T-helper 17 cell (primary cell): ENCODE measurements around the gene NUDT3. TPM values are rescaled to one million over a fixed set of nuclear protein-coding genes. Genes with fewer than 3 reads are reported as not detected.

Source experiments
- ATAC-seq: fragments of 150-1000 bp; cut with Tn5 transposase; 2 replicates; pipeline ENCODE4 v1.10.0; 2021; ENCODE audit warnings: mild to moderate bottlenecking, moderate library complexity
- DNase-seq, 3 donors: peaks; one replicate each; pipeline versions ENCODE4 v3.0.0 to v3.0.0-alpha.2; 2020 to 2021
- H3K9me3 ChIP-seq: one replicate; pipeline ENCODE4 v1.7.0; 2013; ENCODE audit warnings: low read length, mild to moderate bottlenecking; ENCODE audit not compliant: control insufficient read depth, poor library complexity, severe bottlenecking
- H3K27ac Mint-ChIP-seq: one replicate; pipeline ENCODE4 v1.8.0; 2022; ENCODE audit warnings: mild to moderate bottlenecking, moderate library complexity, mixed read lengths
- H3K27me3 Mint-ChIP-seq: one replicate; pipeline ENCODE4 v1.8.0; 2022; ENCODE audit warnings: mixed read lengths
- H3K36me3 Mint-ChIP-seq: one replicate; pipeline ENCODE4 v1.8.0; 2022; ENCODE audit warnings: low read depth, mixed read lengths
- H3K4me1 Mint-ChIP-seq: one replicate; pipeline ENCODE4 v1.8.0; 2022; ENCODE audit warnings: mild to moderate bottlenecking, mixed read lengths
- H3K4me3 Mint-ChIP-seq: one replicate; pipeline ENCODE4 v1.8.0; 2022; ENCODE audit warnings: mild to moderate bottlenecking, moderate library complexity, mixed read lengths
- total RNA-seq, 4 donors: library from RNA in 2 of 4; stranded (reverse) in 2 of 4; gene quantifications; one replicate each; pipeline ENCODE4 v1.2.3 and lab custom pipeline; 2022 to 2026

Gene NUDT3
- total RNA-seq, 2 donors from 2014 or later = 21.1 to 23.2 TPM

GRCh38 chr6:34285448-34286164, 106.9 kb downstream of the NUDT3 start:
- H3K27me3 Mint-ChIP-seq = no peaks in the 10 kb centered on the region
- DNase-seq = no peak
- no peak overlapping the region for H3K4me3 Mint-ChIP-seq
- H3K4me1 Mint-ChIP-seq = peaks cover 4% of the 10 kb centered on the region
- H3K36me3 Mint-ChIP-seq = peaks cover 2% of the 10 kb centered on the region
- ATAC-seq = no peak
- H3K27ac Mint-ChIP-seq = no peak overlapping the region
- H3K9me3 ChIP-seq = no peaks in the 10 kb centered on the region

GRCh38 chr6:34284563-34285447, 107.7 kb downstream of the NUDT3 start:
- Mint-ChIP-seq H3K36me3 (peaks cover 2% of the 10 kb centered on the region), H3K27me3 (no peaks in the 10 kb centered on the region), H3K27ac (peak overlapping the region; percentile 78), H3K4me1 (peaks cover 4% of the 10 kb centered on the region), H3K4me3 (no peak overlapping the region)
- ATAC-seq (no peak), DNase-seq (no peak)
- no peaks in the 10 kb centered on the region for H3K9me3 ChIP-seq

GRCh38 chr6:34281702-34282334, 110.7 kb downstream of the NUDT3 start:
- peaks cover 7% of the 10 kb centered on the region for H3K36me3 Mint-ChIP-seq
- ATAC-seq (no peak), DNase-seq (no peak)
- H3K27ac Mint-ChIP-seq = no peak overlapping the region
- no peaks in the 10 kb centered on the region for H3K27me3 Mint-ChIP-seq
- no peaks in the 10 kb centered on the region for H3K9me3 ChIP-seq
- H3K4me1 Mint-ChIP-seq = peaks cover 12% of the 10 kb centered on the region
- H3K4me3 Mint-ChIP-seq = no peak overlapping the region

- no peak for DNase-seq
- Mint-ChIP-seq H3K4me3 (no peak overlapping the region), H3K27me3 (no peaks in the 10 kb centered on the region), H3K27ac (no peak overlapping the region), H3K36me3 (peaks cover 7% of the 10 kb centered on the region), H3K4me1 (peaks cover 17% of the 10 kb centered on the region)
- no peaks in the 10 kb centered on the region for H3K9me3 ChIP-seq
- ATAC-seq = no peak
Observed at GRCh38 chr6:34280216-34280615, 112.3 kb downstream of the NUDT3 start.

GRCh38 chr6:34278833-34279232, 113.6 kb downstream of the NUDT3 start:
- peak overlapping the region; percentile 75 for H3K27ac Mint-ChIP-seq
- H3K27me3 Mint-ChIP-seq = no peaks in the 10 kb centered on the region
- no peak for DNase-seq
- H3K9me3 ChIP-seq = no peaks in the 10 kb centered on the region
- ATAC-seq = no peak
- H3K36me3 Mint-ChIP-seq = peaks cover 7% of the 10 kb centered on the region
- no peak overlapping the region for H3K4me3 Mint-ChIP-seq
- peaks cover 19% of the 10 kb centered on the region for H3K4me1 Mint-ChIP-seq

- peak overlapping the region; percentile 8 for H3K27ac Mint-ChIP-seq
- H3K4me1 Mint-ChIP-seq = peaks cover 20% of the 10 kb centered on the region
- DNase-seq = no peak
- H3K36me3 Mint-ChIP-seq = peaks cover 7% of the 10 kb centered on the region
- H3K9me3 ChIP-seq = no peaks in the 10 kb centered on the region
- H3K4me3 Mint-ChIP-seq = no peak overlapping the region
- H3K27me3 Mint-ChIP-seq = no peaks in the 10 kb centered on the region
- ATAC-seq = no peak
Observed at GRCh38 chr6:34277763-34278112, 114.7 kb downstream of the NUDT3 start.

- H3K9me3 ChIP-seq = no peaks in the 10 kb centered on the region
- DNase-seq = no peak
- H3K4me1 Mint-ChIP-seq = peaks cover 20% of the 10 kb centered on the region
- peak overlapping the region; percentile 83 for H3K27ac Mint-ChIP-seq
- peaks cover 7% of the 10 kb centered on the region for H3K36me3 Mint-ChIP-seq
- no peaks in the 10 kb centered on the region for H3K27me3 Mint-ChIP-seq
- ATAC-seq = no peak
- H3K4me3 Mint-ChIP-seq = no peak overlapping the region
Observed at GRCh38 chr6:34276881-34277762, 115.3 kb downstream of the NUDT3 start.

GRCh38 chr6:34276191-34276590, 116.3 kb downstream of the NUDT3 start:
- peaks cover 5% of the 10 kb centered on the region for H3K36me3 Mint-ChIP-seq
- peaks cover 20% of the 10 kb centered on the region for H3K4me1 Mint-ChIP-seq
- DNase-seq (no peak), ATAC-seq (no peak)
- H3K27ac Mint-ChIP-seq = peak overlapping the region; percentile 83
- H3K27me3 Mint-ChIP-seq = no peaks in the 10 kb centered on the region
- no peaks in the 10 kb centered on the region for H3K9me3 ChIP-seq
- no peak overlapping the region for H3K4me3 Mint-ChIP-seq

- H3K27me3 Mint-ChIP-seq = no peaks in the 10 kb centered on the region
- H3K27ac Mint-ChIP-seq = peak overlapping the region; percentile 83
- H3K4me1 Mint-ChIP-seq = peaks cover 20% of the 10 kb centered on the region
- ATAC-seq (no peak), DNase-seq (no peak)
- peaks cover 5% of the 10 kb centered on the region for H3K36me3 Mint-ChIP-seq
- H3K4me3 Mint-ChIP-seq = no peak overlapping the region
- H3K9me3 ChIP-seq = no peaks in the 10 kb centered on the region
Observed at GRCh38 chr6:34275128-34275804, 117.2 kb downstream of the NUDT3 start.

- Mint-ChIP-seq H3K4me1 (peaks cover 15% of the 10 kb centered on the region), H3K36me3 (peaks cover under 1% of the 10 kb centered on the region), H3K27ac (no peak overlapping the region), H3K4me3 (no peak overlapping the region), H3K27me3 (no peaks in the 10 kb centered on the region)
- DNase-seq = no peak
- no peak for ATAC-seq
- H3K9me3 ChIP-seq = no peaks in the 10 kb centered on the region
Observed at GRCh38 chr6:34274129-34274528, 118.3 kb downstream of the NUDT3 start.

GRCh38 chr6:34273242-34273805, 119.1 kb downstream of the NUDT3 start:
- ATAC-seq = no peak

More at GRCh38 chr6:34273242-34273805, 119.1 kb downstream of the NUDT3 start:
- H3K27ac Mint-ChIP-seq = peak overlapping the region; percentile 21
- H3K4me1 Mint-ChIP-seq = peaks cover 15% of the 10 kb centered on the region
- DNase-seq = no peak
- H3K36me3 Mint-ChIP-seq = no peaks in the 10 kb centered on the region
- no peak overlapping the region for H3K4me3 Mint-ChIP-seq
- H3K9me3 ChIP-seq = no peaks in the 10 kb centered on the region
- no peaks in the 10 kb centered on the region for H3K27me3 Mint-ChIP-seq
